PFSK-1 (cell line): ENCODE results near the gene ADD3.

Experiments
- POLR2AphosphoS5 ChIP-seq: IDR thresholded peaks from 2 replicates; pipeline ENCODE4 v1.6.1; 2012; ENCODE audit warnings: low read depth, mild to moderate bottlenecking, control low read depth, low read length, moderate library complexity
- TF ChIP-seq, protein P1 (sequence below), 2 experiments: IDR thresholded peaks; 2 replicates each; pipeline versions ENCODE4 v1.6.1 to v1.8.0; 2011 to 2012; ENCODE audit warnings: low read depth in 2 of 2, low read length in 2 of 2, control low read depth in 1 of 2, inconsistent platforms in 1 of 2, mild to moderate bottlenecking in 1 of 2, moderate library complexity in 1 of 2; ENCODE audit not compliant: insufficient read depth in 1 of 2

DNA sequence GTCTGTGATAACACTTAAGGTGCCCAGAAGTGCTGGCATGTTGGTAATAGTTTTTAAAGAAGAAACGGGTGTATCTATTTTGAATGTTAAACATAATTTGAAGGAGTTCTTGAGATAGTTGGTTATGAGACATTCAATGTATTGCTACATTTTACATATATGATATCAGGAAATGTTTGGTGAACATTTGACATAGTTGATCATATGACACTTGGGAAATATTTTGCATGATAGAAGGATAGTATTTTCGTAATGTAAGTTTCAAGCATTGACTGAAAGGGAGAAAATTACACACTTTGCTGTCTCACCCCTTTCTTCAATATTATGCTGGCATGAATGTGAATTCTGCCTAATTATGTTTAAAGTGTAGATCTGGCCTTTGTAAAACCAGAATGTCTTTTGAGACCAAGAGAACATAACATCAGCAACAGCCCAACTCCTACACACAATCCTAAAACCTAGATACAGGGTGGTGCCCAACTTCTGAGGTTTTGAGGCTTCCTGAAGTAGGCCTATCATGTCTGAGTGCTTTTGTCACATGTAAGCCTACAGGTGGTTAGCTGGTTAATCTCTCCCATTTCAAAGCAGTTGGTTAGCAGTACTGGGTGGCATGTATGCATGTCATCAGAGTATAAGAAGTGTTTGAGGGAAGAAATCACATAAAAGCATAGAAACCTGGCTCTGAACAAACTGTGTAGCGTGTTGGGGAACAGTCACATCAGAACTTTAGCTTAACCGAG, 2.1 kb downstream of the ADD3 start:
- TF ChIP-seq POLR2AphosphoS5 = no peak
- TF ChIP-seq, protein P1, sequence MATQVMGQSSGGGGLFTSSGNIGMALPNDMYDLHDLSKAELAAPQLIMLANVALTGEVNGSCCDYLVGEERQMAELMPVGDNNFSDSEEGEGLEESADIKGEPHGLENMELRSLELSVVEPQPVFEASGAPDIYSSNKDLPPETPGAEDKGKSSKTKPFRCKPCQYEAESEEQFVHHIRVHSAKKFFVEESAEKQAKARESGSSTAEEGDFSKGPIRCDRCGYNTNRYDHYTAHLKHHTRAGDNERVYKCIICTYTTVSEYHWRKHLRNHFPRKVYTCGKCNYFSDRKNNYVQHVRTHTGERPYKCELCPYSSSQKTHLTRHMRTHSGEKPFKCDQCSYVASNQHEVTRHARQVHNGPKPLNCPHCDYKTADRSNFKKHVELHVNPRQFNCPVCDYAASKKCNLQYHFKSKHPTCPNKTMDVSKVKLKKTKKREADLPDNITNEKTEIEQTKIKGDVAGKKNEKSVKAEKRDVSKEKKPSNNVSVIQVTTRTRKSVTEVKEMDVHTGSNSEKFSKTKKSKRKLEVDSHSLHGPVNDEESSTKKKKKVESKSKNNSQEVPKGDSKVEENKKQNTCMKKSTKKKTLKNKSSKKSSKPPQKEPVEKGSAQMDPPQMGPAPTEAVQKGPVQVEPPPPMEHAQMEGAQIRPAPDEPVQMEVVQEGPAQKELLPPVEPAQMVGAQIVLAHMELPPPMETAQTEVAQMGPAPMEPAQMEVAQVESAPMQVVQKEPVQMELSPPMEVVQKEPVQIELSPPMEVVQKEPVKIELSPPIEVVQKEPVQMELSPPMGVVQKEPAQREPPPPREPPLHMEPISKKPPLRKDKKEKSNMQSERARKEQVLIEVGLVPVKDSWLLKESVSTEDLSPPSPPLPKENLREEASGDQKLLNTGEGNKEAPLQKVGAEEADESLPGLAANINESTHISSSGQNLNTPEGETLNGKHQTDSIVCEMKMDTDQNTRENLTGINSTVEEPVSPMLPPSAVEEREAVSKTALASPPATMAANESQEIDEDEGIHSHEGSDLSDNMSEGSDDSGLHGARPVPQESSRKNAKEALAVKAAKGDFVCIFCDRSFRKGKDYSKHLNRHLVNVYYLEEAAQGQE (IDR thresholded peaks at IDR 0.05; ENCODE audit: insufficient read depth in 1 of 2, low read depth in 2 of 2, low read length in 2 of 2) = no peak
